Kidney epithelial cell (primary cell): ENCODE results near the gene LEFTY1. TPM values are rescaled to one million over a fixed set of nuclear protein-coding genes. Genes with fewer than 3 reads are reported as not detected.

Source experiments
- DNase-seq: peaks from one replicate; pipeline ENCODE4 v3.0.0-alpha.2; 2010; ENCODE audit warnings: low read depth
- H3K27me3 ChIP-seq: 2 replicates; pipeline ENCODE4 v1.6.0; 2011; ENCODE audit warnings: low read length; ENCODE audit not compliant: control insufficient read depth, insufficient read depth
- H3K36me3 ChIP-seq: 2 replicates; pipeline ENCODE4 v1.5.1; 2011; ENCODE audit warnings: low read length; ENCODE audit not compliant: control insufficient read depth, insufficient read depth
- H3K4me3 ChIP-seq: 2 replicates; pipeline ENCODE4 v1.5.1; 2011; ENCODE audit warnings: low read depth, mild to moderate bottlenecking, control low read depth, low read length
- total RNA-seq: library from RNA; depleted of rRNA; stranded (reverse); fragments of >200 nt; gene quantifications from 2 replicates; pipeline ENCODE4 v1.2.3, GENCODE V29; 2015
- TF ChIP-seq, protein P1 (sequence below): IDR thresholded peaks from 2 replicates; pipeline ENCODE4 v1.5.1; 2011; ENCODE audit warnings: mild to moderate bottlenecking, moderate library complexity, low read length, control low read depth, inconsistent platforms; ENCODE audit not compliant: insufficient read depth, poor library complexity, severe bottlenecking

LEFTY1 gene
- total RNA-seq, 1 donor from 2014 or later, result not detected

DNA sequence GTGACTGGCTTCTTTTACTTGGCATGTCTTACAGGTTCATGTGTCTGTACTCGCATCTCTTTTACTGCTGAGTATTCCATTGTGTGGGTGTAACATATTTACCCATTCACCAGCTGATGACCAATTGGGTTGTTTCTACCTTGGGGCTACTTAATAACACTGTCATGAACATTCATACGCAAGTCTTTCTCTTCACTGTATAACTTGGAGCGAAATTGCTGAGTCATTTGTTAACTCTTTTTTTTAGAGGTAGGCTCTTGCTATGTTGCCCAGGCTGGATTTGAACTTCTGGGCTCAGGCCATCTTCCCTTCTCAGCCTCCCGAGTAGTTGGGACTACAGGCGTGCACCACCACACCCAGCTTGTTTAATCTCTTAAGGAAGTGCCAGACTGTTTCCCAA, 28.6 kb upstream of the LEFTY1 start:
- TF ChIP-seq, protein P1, sequence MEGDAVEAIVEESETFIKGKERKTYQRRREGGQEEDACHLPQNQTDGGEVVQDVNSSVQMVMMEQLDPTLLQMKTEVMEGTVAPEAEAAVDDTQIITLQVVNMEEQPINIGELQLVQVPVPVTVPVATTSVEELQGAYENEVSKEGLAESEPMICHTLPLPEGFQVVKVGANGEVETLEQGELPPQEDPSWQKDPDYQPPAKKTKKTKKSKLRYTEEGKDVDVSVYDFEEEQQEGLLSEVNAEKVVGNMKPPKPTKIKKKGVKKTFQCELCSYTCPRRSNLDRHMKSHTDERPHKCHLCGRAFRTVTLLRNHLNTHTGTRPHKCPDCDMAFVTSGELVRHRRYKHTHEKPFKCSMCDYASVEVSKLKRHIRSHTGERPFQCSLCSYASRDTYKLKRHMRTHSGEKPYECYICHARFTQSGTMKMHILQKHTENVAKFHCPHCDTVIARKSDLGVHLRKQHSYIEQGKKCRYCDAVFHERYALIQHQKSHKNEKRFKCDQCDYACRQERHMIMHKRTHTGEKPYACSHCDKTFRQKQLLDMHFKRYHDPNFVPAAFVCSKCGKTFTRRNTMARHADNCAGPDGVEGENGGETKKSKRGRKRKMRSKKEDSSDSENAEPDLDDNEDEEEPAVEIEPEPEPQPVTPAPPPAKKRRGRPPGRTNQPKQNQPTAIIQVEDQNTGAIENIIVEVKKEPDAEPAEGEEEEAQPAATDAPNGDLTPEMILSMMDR, result no peak
- DNase-seq, result no peak

GRCh38 chr1:225917101-225917500, 28.2 kb upstream of the LEFTY1 start:
- Histone ChIP-seq H3K4me3 (no peak overlapping the region), H3K27me3 (no peaks in the 10 kb centered on the region), H3K36me3 (peaks cover 1% of the 10 kb centered on the region)
- TF ChIP-seq, protein P1, result no peak
- no peak for DNase-seq

More for the DNA sequence above, 28.6 kb upstream of the LEFTY1 start:
- Histone ChIP-seq H3K27me3 (no peaks in the 10 kb centered on the region), H3K36me3 (peaks cover 1% of the 10 kb centered on the region), H3K4me3 (no peak overlapping the region)

DNA sequence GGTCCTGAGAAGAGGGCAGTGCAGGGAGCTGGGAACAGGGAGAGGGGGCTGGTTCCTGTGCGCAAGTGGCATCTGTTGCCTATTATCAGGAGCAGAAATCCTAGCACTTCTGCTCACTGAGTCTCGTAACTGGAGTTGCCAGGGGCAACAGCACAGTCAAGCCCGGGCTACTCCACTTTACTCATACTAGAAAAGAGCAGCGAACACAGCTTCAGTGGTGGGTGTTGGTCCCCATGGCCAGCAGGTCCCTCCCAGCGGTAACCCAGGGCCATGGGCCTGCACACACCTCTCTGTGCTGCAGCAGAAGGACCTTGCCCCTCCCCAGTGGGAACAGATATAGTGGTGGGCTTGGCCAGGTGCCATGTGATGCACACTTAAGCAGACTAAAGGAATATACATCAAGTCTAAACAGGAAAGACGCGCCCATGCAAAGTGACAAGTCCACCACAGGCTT, 26.6 kb upstream of the LEFTY1 start:
- TF ChIP-seq, protein P1, result no peak
- peaks cover 1% of the 10 kb centered on the region for H3K36me3 ChIP-seq
- no peak overlapping the region for H3K4me3 ChIP-seq
- no peak for DNase-seq
- no peaks in the 10 kb centered on the region for H3K27me3 ChIP-seq

- H3K27me3 ChIP-seq, result no peaks in the 10 kb centered on the region
These were observed 26.0 kb upstream of the LEFTY1 start for GRCh38 chr1:225914947-225915346.

DNA sequence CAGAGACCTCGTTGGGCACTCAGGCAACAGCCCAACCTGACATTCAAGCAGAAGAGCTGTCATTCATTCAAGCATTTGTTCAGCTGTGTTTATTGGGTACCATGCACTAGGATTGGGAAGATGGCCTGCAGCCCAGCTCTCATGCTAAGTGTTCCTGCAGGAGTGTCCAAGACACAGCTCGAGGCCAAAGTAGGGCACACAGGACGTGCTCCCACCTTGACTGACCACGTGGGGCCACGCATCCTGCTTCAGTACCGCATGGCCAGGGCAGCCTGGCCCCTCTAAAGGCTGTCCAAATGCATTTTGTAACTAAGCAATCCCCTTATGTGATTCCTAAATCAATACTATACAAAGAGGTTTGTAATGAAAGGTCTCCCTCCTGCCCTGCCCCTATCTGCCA, 25.4 kb upstream of the LEFTY1 start:
- Histone ChIP-seq H3K27me3 (no peaks in the 10 kb centered on the region), H3K36me3 (peaks cover 1% of the 10 kb centered on the region), H3K4me3 (no peak overlapping the region)
- TF ChIP-seq, protein P1, result no peak
- no peak for DNase-seq

More at GRCh38 chr1:225914947-225915346, 26.0 kb upstream of the LEFTY1 start:
- Histone ChIP-seq H3K36me3 (peaks cover 1% of the 10 kb centered on the region), H3K4me3 (no peak overlapping the region)
- DNase-seq, result no peak
- TF ChIP-seq, protein P1, result no peak
